ENCODE data around the gene ZNF341.

ZNF341 gene

GRCh38 chr20:33827634-33828325 lies 96.0 kb downstream of the ZNF341 start:
- DNase-seq, result peak; percentile 65
- Histone ChIP-seq H3K4me2 (ENCODE audit: low read depth, low read length) (peak overlapping the region; percentile 68), H3K79me2 (ENCODE audit: low read length) (peaks cover 100% of the 10 kb centered on the region), H3K9me3 (replicated peaks; ENCODE audit: insufficient read depth, low read length) (no peaks in the 10 kb centered on the region), H3K27me3 (replicated peaks; ENCODE audit: insufficient read depth, low read length) (no peaks in the 10 kb centered on the region), H3K9me2 (replicated peaks; ENCODE audit: insufficient read depth, low read length) (no peaks in the 10 kb centered on the region), H3K36me3 (replicated peaks; ENCODE audit: insufficient read depth, low read length) (peaks cover 15% of the 10 kb centered on the region; the same call in 1 of the 2 replicates), H3K9ac (ENCODE audit: low read length) (peak overlapping the region; percentile 45; the same call in 1 of the 2 replicates), H4K20me1 (ENCODE audit: insufficient read depth, low read length) (no peaks in the 10 kb centered on the region), H3K4me3 (ENCODE audit: low read length) (peak overlapping the region; percentile 26; the same call in 1 of the 2 replicates), H2AFZ (ENCODE audit: low read length) (no peak overlapping the region), H3K27ac (ENCODE audit: low read length) (peak overlapping the region; percentile 83), H3F3A (ENCODE audit: insufficient read depth, low read length) (peaks cover 81% of the 10 kb centered on the region), H3K4me1 (ENCODE audit: low read length) (peaks cover 86% of the 10 kb centered on the region)
- TF ChIP-seq, protein P1, sequence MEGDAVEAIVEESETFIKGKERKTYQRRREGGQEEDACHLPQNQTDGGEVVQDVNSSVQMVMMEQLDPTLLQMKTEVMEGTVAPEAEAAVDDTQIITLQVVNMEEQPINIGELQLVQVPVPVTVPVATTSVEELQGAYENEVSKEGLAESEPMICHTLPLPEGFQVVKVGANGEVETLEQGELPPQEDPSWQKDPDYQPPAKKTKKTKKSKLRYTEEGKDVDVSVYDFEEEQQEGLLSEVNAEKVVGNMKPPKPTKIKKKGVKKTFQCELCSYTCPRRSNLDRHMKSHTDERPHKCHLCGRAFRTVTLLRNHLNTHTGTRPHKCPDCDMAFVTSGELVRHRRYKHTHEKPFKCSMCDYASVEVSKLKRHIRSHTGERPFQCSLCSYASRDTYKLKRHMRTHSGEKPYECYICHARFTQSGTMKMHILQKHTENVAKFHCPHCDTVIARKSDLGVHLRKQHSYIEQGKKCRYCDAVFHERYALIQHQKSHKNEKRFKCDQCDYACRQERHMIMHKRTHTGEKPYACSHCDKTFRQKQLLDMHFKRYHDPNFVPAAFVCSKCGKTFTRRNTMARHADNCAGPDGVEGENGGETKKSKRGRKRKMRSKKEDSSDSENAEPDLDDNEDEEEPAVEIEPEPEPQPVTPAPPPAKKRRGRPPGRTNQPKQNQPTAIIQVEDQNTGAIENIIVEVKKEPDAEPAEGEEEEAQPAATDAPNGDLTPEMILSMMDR (IDR thresholded peaks at IDR 0.05; ENCODE audit: low read length), result no peak
- TF ChIP-seq EZH2 (optimal IDR thresholded peaks at IDR 0.05; ENCODE audit: low read depth, low read length) (no peak), EZH2phosphoT487 (IDR thresholded peaks at IDR 0.05; ENCODE audit: low read length) (no peak)

DNA sequence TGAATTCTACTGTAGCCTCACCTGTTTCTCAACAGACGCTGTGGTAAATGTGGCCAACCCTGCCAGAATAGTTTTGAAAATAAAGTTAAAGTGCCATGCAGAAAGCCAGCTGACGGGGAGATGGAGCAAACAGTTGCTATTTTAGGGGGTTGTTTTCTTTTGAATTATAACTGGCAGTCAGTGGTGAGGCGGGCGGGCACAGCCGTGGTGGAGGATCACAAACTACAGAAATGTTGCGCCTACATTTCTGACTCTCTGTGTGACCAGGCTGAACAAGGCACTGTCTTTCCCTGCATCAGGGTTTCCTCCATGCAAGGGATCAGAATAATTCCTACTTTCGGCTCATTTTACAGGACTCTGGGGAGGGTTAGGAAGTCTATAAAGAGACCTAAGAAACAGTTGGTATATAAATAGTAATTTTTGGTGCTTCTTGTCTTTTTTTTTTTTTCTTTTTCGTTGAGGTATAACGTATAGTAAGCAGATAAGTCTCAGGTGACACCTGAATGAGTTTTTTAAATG lies 96.6 kb downstream of the ZNF341 start:
- no peaks in the 10 kb centered on the region for H3K27me3 ChIP-seq (replicated peaks; ENCODE audit: insufficient read depth, low read length)
- peak; percentile 83 for DNase-seq
- peak overlapping the region; percentile 18 for H3K4me3 ChIP-seq (ENCODE audit: low read length)
- H3K9ac ChIP-seq (ENCODE audit: low read length), result peak overlapping the region; percentile 57
- H3F3A ChIP-seq (ENCODE audit: insufficient read depth, low read length), result peaks cover 78% of the 10 kb centered on the region
- no peaks in the 10 kb centered on the region for H3K9me3 ChIP-seq (replicated peaks; ENCODE audit: insufficient read depth, low read length)
- no peaks in the 10 kb centered on the region for H3K9me2 ChIP-seq (replicated peaks; ENCODE audit: insufficient read depth, low read length)
- peaks cover 100% of the 10 kb centered on the region for H3K79me2 ChIP-seq (ENCODE audit: low read length)
- peaks cover 18% of the 10 kb centered on the region for H3K36me3 ChIP-seq (replicated peaks; ENCODE audit: insufficient read depth, low read length)
- no peaks in the 10 kb centered on the region for H4K20me1 ChIP-seq (ENCODE audit: insufficient read depth, low read length)
- peak overlapping the region; percentile 83 for H3K27ac ChIP-seq (ENCODE audit: low read length)
- peak overlapping the region; percentile 68 for H3K4me2 ChIP-seq (ENCODE audit: low read depth, low read length)
- H3K4me1 ChIP-seq (ENCODE audit: low read length), result peaks cover 85% of the 10 kb centered on the region
- H2AFZ ChIP-seq (ENCODE audit: low read length), result no peak overlapping the region
- no peak for TF ChIP-seq EZH2 (optimal IDR thresholded peaks at IDR 0.05; ENCODE audit: low read depth, low read length)
- TF ChIP-seq EZH2phosphoT487 (IDR thresholded peaks at IDR 0.05; ENCODE audit: low read length), result no peak
- TF ChIP-seq, protein P1 (IDR thresholded peaks at IDR 0.05; ENCODE audit: low read length), result no peak

DNA sequence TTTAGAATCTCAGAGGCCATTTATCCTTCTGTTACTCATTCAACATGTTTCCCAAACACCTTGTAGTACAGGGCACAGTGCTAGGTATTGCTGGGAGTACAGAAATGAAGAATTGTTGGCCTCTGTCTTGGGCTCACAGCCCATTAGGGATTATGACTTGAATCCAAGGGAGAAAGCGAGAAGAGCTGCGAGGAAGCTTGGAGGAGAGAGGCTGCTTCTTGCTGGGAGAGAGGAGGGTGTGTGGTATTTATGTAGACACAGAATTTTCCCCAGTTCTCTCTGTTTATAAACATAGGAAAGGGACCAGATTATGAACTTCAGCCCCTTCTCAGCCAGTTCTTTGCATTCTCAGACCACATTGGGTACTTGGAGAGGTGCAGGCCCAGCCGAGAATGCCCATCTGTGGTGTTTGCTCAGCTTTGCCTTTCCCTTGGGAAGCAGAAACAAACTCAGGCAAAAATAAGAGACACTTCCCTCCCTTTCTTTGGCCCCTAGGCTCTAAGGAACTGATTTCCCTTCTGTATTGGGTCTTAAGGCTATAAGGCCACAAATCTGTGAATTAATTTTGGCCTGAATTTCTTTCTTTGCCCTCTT lies 97.3 kb downstream of the ZNF341 start:
- H2AFZ ChIP-seq (ENCODE audit: low read length), result no peak overlapping the region
- H3K4me2 ChIP-seq (ENCODE audit: low read depth, low read length), result peak overlapping the region; percentile 68
- H3K36me3 ChIP-seq (replicated peaks; ENCODE audit: insufficient read depth, low read length), result peaks cover 21% of the 10 kb centered on the region
- H3K9ac ChIP-seq (ENCODE audit: low read length), result peak overlapping the region; percentile 57
- peaks cover 100% of the 10 kb centered on the region for H3K79me2 ChIP-seq (ENCODE audit: low read length)
- no peak for TF ChIP-seq EZH2 (optimal IDR thresholded peaks at IDR 0.05; ENCODE audit: low read depth, low read length)
- TF ChIP-seq, protein P1 (IDR thresholded peaks at IDR 0.05; ENCODE audit: low read length), result no peak
- no peak for TF ChIP-seq EZH2phosphoT487 (IDR thresholded peaks at IDR 0.05; ENCODE audit: low read length)
- no peaks in the 10 kb centered on the region for H3K9me3 ChIP-seq (replicated peaks; ENCODE audit: insufficient read depth, low read length)
- no peak for DNase-seq
- H3K27me3 ChIP-seq (replicated peaks; ENCODE audit: insufficient read depth, low read length), result no peaks in the 10 kb centered on the region
- H4K20me1 ChIP-seq (ENCODE audit: insufficient read depth, low read length), result no peaks in the 10 kb centered on the region
- H3K4me3 ChIP-seq (ENCODE audit: low read length), result peak overlapping the region; percentile 18
- H3K4me1 ChIP-seq (ENCODE audit: low read length), result peaks cover 85% of the 10 kb centered on the region
- H3K27ac ChIP-seq (ENCODE audit: low read length), result peak overlapping the region; percentile 83
- H3K9me2 ChIP-seq (replicated peaks; ENCODE audit: insufficient read depth, low read length), result no peaks in the 10 kb centered on the region
- peaks cover 78% of the 10 kb centered on the region for H3F3A ChIP-seq (ENCODE audit: insufficient read depth, low read length)

All from MM.1S (cell line).